Measurements from ENCODE around the gene CDC34.

- no peak for TF ChIP-seq CTCF (IDR thresholded peaks at IDR 0.05)
- TF ChIP-seq POLR2A (IDR thresholded peaks at IDR 0.05), result no peak
These were observed 1.2 kb upstream of the CDC34 start for GRCh38 chr19:530134-531008.
